Progenitor cell of endocrine pancreas (in vitro differentiated cells): ENCODE data around the gene RAB6B. TPM values are rescaled to one million over a fixed set of nuclear protein-coding genes. Genes with fewer than 3 reads are reported as not detected.

ENCODE experiments used
- DNase-seq: peaks from one replicate; pipeline ENCODE4 v3.0.0; 2021; ENCODE audit warnings: low spot score; ENCODE audit not compliant: unreplicated experiment
- H3K27ac Mint-ChIP-seq: 2 replicates; pipeline ENCODE4 v1.8.0; 2021; ENCODE audit warnings: mild to moderate bottlenecking, moderate library complexity, mixed read lengths
- H3K27me3 Mint-ChIP-seq: 2 replicates; pipeline ENCODE4 v1.8.0; 2021; ENCODE audit warnings: mixed read lengths
- H3K36me3 Mint-ChIP-seq: 2 replicates; pipeline ENCODE4 v1.8.0; 2022; ENCODE audit warnings: mixed read lengths; ENCODE audit not compliant: insufficient read depth
- H3K4me1 Mint-ChIP-seq: 2 replicates; pipeline ENCODE4 v1.8.0; 2021; ENCODE audit warnings: low read depth, mixed read lengths
- H3K4me3 Mint-ChIP-seq: 2 replicates; pipeline ENCODE4 v1.8.0; 2021; ENCODE audit warnings: low read depth, mild to moderate bottlenecking, moderate library complexity, mixed read lengths
- H3K9me3 Mint-ChIP-seq: 2 replicates; pipeline ENCODE4 v1.8.0; 2021; ENCODE audit warnings: low read depth, mixed read lengths
- total RNA-seq: library from RNA; stranded (reverse); gene quantifications from 2 replicates; pipeline ENCODE4 v1.2.1, GENCODE V29; 2021
- TF ChIP-seq, protein P1 (sequence below): fragments of 200-600 bp; sonication (generic); IDR thresholded peaks from one replicate; pipeline ENCODE4 v1.5.0; 2021; ENCODE audit warnings: antibody characterized with exemption, mild to moderate bottlenecking; ENCODE audit not compliant: unreplicated experiment

RAB6B gene
- total RNA-seq, 1 donor from 2014 or later = 10.5 TPM

DNA sequence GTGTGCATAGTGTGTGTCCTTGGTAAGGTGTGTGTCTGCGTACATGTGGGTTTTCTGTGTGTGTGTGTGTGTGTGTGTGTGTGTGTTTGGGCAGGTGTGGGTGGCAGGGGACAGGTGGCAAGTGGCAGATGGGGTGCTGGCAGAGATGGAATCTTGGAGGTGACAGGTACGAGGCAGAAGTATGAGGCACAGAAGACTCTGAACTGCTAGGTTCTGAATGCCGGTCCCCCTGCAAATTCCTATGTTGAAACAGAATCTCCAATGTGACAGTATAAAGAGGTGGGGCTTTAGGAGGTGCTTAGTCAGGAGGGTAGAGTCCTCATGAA is 60.3 kb downstream of the RAB6B start:
- TF ChIP-seq, protein P1, sequence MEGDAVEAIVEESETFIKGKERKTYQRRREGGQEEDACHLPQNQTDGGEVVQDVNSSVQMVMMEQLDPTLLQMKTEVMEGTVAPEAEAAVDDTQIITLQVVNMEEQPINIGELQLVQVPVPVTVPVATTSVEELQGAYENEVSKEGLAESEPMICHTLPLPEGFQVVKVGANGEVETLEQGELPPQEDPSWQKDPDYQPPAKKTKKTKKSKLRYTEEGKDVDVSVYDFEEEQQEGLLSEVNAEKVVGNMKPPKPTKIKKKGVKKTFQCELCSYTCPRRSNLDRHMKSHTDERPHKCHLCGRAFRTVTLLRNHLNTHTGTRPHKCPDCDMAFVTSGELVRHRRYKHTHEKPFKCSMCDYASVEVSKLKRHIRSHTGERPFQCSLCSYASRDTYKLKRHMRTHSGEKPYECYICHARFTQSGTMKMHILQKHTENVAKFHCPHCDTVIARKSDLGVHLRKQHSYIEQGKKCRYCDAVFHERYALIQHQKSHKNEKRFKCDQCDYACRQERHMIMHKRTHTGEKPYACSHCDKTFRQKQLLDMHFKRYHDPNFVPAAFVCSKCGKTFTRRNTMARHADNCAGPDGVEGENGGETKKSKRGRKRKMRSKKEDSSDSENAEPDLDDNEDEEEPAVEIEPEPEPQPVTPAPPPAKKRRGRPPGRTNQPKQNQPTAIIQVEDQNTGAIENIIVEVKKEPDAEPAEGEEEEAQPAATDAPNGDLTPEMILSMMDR = no peak
- H3K27me3 Mint-ChIP-seq = no peaks in the 10 kb centered on the region
- H3K36me3 Mint-ChIP-seq = no peaks in the 10 kb centered on the region
- no peak for DNase-seq
- no peak overlapping the region for H3K27ac Mint-ChIP-seq
- no peaks in the 10 kb centered on the region for H3K9me3 Mint-ChIP-seq
- no peaks in the 10 kb centered on the region for H3K4me1 Mint-ChIP-seq
- H3K4me3 Mint-ChIP-seq = no peak overlapping the region

DNA sequence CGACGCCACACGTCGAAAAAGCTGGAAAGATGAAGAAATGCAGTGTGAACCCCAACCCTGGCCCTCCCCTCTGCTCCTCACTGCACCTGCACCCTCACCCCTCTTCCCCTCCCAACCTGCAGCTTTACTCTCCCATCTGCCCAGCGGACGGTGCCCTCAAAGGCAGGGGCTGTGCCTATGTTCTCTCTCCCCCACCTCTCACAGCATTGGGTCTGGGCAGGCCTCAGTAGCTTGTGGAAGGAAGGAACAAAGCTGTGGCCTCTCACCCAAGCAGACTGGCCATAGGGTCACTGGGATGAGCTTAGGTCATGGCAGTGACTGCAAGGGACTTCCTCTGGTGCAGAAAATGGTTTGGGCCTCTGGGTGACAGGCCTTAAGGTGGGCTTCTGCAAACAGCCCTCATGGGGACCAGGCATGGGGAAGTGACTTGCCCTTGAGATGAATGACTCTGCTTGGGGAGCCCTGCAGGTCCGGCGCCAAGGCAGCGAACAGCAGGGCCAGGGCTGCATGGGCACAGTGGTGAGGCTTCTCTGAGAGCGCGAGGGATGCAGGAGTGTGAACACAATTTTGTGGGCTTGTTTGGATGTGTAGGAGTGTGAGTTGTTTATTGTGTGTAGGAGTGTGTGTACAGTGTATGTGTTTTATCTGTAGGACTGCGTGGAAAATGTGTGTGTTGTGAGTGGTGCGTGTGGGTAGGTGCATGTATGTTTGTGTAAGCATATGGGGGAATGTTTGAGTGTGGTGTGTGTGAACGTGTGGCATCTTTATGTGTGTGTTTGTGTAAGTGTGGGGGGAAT is 60.9 kb downstream of the RAB6B start:
- Mint-ChIP-seq H3K9me3 (no peaks in the 10 kb centered on the region), H3K4me3 (no peak overlapping the region), H3K36me3 (no peaks in the 10 kb centered on the region), H3K27me3 (no peaks in the 10 kb centered on the region), H3K27ac (no peak overlapping the region), H3K4me1 (no peaks in the 10 kb centered on the region)
- TF ChIP-seq, protein P1 = no peak
- DNase-seq = no peak

DNA sequence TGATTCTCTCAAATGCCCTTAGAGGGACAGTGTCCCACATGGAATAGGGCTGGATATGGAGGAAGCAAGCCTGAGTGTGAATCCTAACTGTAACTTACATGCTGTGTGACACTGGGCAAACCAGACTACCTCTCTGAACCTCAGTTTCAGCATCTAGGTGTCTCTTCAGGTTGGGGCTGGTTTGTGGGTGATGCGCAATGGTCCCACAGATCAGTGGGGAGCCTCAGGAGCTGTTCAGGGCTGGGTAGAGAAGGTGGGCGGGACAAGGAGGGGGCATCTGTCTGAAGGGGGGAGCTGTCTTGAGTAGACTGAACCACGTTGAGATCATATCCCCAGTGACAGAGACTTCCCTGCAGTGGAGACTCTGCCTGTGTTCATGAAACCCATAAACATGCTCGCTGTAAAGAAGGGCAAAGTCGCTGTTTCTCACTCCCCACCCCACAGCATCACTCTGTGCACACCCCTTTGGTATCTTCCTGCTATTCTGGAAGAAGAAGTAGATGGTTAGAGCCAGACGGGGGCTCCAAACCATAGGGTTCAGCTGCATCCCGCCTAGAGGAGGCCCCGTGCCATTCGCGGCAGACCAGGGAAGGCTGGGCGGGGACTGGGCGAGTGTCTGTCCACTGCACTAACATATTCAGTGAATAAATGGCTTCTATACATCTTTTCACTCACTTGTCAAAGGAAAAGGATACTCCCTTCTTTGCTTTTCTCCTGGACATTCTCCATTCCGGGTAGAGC is 61.6 kb downstream of the RAB6B start:
- no peak for DNase-seq
- H3K4me1 Mint-ChIP-seq = no peaks in the 10 kb centered on the region
- no peaks in the 10 kb centered on the region for H3K27me3 Mint-ChIP-seq
- H3K27ac Mint-ChIP-seq = no peak overlapping the region
- TF ChIP-seq, protein P1 = no peak
- H3K4me3 Mint-ChIP-seq = no peak overlapping the region
- no peaks in the 10 kb centered on the region for H3K36me3 Mint-ChIP-seq
- H3K9me3 Mint-ChIP-seq = no peaks in the 10 kb centered on the region

DNA sequence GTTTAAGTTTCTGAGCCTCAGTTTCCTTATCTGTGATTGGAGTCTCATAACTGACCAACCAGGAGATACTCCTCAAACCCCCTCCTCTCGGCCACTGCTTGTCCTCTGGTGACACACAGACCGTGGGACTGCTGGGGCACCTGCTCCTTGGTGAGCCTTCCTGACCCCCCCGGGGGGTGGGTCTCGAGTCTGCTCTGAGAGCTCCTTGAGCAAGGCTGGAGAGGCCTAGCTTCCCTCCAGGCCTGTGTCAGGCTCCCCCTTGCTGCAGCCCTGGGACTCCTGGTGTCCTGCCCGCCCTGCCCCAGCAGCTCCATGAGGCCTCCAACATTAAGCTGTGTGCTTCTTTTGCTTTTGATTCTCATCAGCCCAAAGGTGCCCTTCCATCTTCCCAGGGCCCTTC is 62.4 kb downstream of the RAB6B start:
- Mint-ChIP-seq H3K36me3 (no peaks in the 10 kb centered on the region), H3K4me1 (no peaks in the 10 kb centered on the region), H3K27ac (no peak overlapping the region), H3K27me3 (no peaks in the 10 kb centered on the region), H3K9me3 (no peaks in the 10 kb centered on the region), H3K4me3 (no peak overlapping the region)
- no peak for DNase-seq
- TF ChIP-seq, protein P1 = no peak

DNA sequence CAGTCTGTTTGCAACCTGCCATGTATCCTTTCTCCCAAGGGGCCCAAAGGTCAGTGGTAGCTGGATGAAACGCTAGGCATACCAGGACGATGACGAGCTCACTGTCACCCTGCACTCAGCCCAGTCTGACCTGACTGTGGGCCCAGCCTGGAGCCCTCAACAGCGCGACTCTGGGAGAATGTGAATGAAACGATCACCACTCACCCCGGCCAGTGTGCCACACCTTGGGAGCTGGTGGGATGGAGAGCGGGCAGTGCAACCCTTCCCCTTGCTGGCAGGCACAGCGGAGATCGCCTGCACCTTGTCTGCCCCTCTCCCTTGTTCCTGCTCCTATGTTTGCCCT is 62.9 kb downstream of the RAB6B start:
- H3K27ac Mint-ChIP-seq = no peak overlapping the region
- DNase-seq = no peak
- TF ChIP-seq, protein P1 = no peak
- H3K4me1 Mint-ChIP-seq = no peaks in the 10 kb centered on the region
- no peak overlapping the region for H3K4me3 Mint-ChIP-seq
- H3K27me3 Mint-ChIP-seq = no peaks in the 10 kb centered on the region
- no peaks in the 10 kb centered on the region for H3K36me3 Mint-ChIP-seq
- no peaks in the 10 kb centered on the region for H3K9me3 Mint-ChIP-seq
